SK-N-SH (cell line): ENCODE data around the gene ZNF426. TPM values are rescaled to one million over a fixed set of nuclear protein-coding genes. Genes with fewer than 3 reads are reported as not detected.

Experiments
- CTCF ChIA-PET: fragments of 300-600, 350-600 bp; formaldehyde crosslinking; extraction: SDS; loops from one replicate; lab custom pipeline; 2021; lab: Yijun Ruan, JAX
- POLR2A ChIA-PET: fragments of 350-600 bp; sonication (Branson Sonifier 250); formaldehyde crosslinking; extraction: SDS; loops from one replicate; lab custom pipeline; 2020; ENCODE audit warnings: antibody characterized with exemption, inconsistent platforms; lab: Yijun Ruan, JAX
- DNase-seq: peaks from one replicate; pipeline ENCODE4 v3.0.0; 2012
- H2AFZ ChIP-seq: fragments of 200-600 bp; sonication (generic); 2 replicates; pipeline ENCODE4 v1.8.1; 2016; ENCODE audit warnings: antibody characterized with exemption, mild to moderate bottlenecking, low read depth
- H3F3A ChIP-seq: fragments of 200-600 bp; sonication (generic); replicated peaks from 2 replicates; pipeline ENCODE3; 2016; ENCODE audit warnings: antibody characterized with exemption, mild to moderate bottlenecking; ENCODE audit not compliant: insufficient read depth
- H3K27ac ChIP-seq, 2 experiments: fragments of 200-500 bp in 1 of 2; fragments of 200-600 bp in 1 of 2; sonication (Bioruptor generic) in 1 of 2; sonication (generic), shearing (Covaris generic) in 1 of 2; 2 replicates each; pipeline versions ENCODE4 v1.5.1 to v1.6.1; 2014 to 2016; ENCODE audit warnings: low read depth in 2 of 2, inconsistent platforms in 1 of 2, low read length in 1 of 2, mild to moderate bottlenecking in 1 of 2, mixed read lengths in 1 of 2
- H3K27me3 ChIP-seq: fragments of 200-600 bp; sonication (generic), shearing (Covaris generic); 2 replicates; pipeline ENCODE4 v1.6.1; 2016; ENCODE audit warnings: mixed run types; ENCODE audit not compliant: insufficient read depth
- H3K36me3 ChIP-seq, 2 experiments: fragments of 200-500 bp in 1 of 2; fragments of 200-600 bp in 1 of 2; sonication (Bioruptor generic) in 1 of 2; sonication (generic) in 1 of 2; replicated peaks in 1 of 2; 2 replicates each; pipeline versions ENCODE3 to v1.5.1; 2014 to 2016; ENCODE audit warnings: low read length in 1 of 2, mild to moderate bottlenecking in 1 of 2; ENCODE audit not compliant: insufficient read depth in 2 of 2, control insufficient read depth in 1 of 2
- H3K4me1 ChIP-seq, 2 experiments: fragments of 200-500 bp in 1 of 2; fragments of 200-600 bp in 1 of 2; sonication (Bioruptor generic) in 1 of 2; sonication (generic), shearing (Covaris generic) in 1 of 2; 2 replicates each; pipeline versions ENCODE4 v1.5.1 to v1.6.1; 2014 to 2016; ENCODE audit warnings: low read depth in 1 of 2, low read length in 1 of 2, mixed run types in 1 of 2; ENCODE audit not compliant: insufficient read depth in 2 of 2, control insufficient read depth in 1 of 2
- H3K4me2 ChIP-seq: fragments of 200-600 bp; sonication (generic), shearing (Covaris generic); 2 replicates; pipeline ENCODE4 v1.6.1; 2017; ENCODE audit warnings: mixed run types
- H3K4me3 ChIP-seq, 2 experiments: fragments of 200-500 bp in 1 of 2; fragments of 200-600 bp in 1 of 2; sonication (Bioruptor generic) in 1 of 2; sonication (generic), shearing (Covaris generic) in 1 of 2; 2 replicates each; pipeline versions ENCODE4 v1.5.1 to v1.8.1; 2014 to 2016; ENCODE audit warnings: low read depth in 2 of 2, inconsistent platforms in 1 of 2, low read length in 1 of 2, mild to moderate bottlenecking in 1 of 2, mixed read lengths in 1 of 2, moderate library complexity in 1 of 2
- H3K79me2 ChIP-seq: fragments of 200-600 bp; sonication (generic); 2 replicates; pipeline ENCODE4 v1.8.1; 2017; ENCODE audit warnings: mild to moderate bottlenecking; ENCODE audit not compliant: insufficient read depth
- H3K9ac ChIP-seq: fragments of 200-600 bp; sonication (generic); 2 replicates; pipeline ENCODE4 v1.6.1; 2017; ENCODE audit warnings: mixed run types
- H3K9me2 ChIP-seq: fragments of 200-600 bp; sonication (generic); 2 replicates; pipeline ENCODE4 v1.6.1; 2017; ENCODE audit warnings: mixed run types
- H3K9me3 ChIP-seq: fragments of 200-600 bp; sonication (generic); 2 replicates; pipeline ENCODE4 v1.6.1; 2017; ENCODE audit warnings: mixed run types, mild to moderate bottlenecking, moderate library complexity
- H4K20me1 ChIP-seq: fragments of 200-600 bp; sonication (generic); 2 replicates; pipeline ENCODE4 v1.6.1; 2017; ENCODE audit warnings: mild to moderate bottlenecking, mixed run types; ENCODE audit not compliant: insufficient read depth
- CHD2 ChIP-seq: fragments of 150-350 bp; IDR thresholded peaks from 2 replicates; pipeline ENCODE4 v1.6.1; 2018; ENCODE audit warnings: low read length; ENCODE audit not compliant: partially characterized antibody
- CTCF ChIP-seq: fragments of 200-600 bp; sonication (generic); IDR thresholded peaks from 2 replicates; pipeline ENCODE4 v1.6.1; 2017; ENCODE audit warnings: antibody characterized with exemption, mild to moderate bottlenecking, moderate library complexity
- EP300 ChIP-seq, 2 experiments: IDR thresholded peaks; 2 replicates each; pipeline versions ENCODE4 v1.4.0 to v1.6.1; 2012; ENCODE audit warnings: borderline replicate concordance in 1 of 2, low read depth in 1 of 2, low read length in 1 of 2
- EZH2phosphoT487 ChIP-seq: fragments of 200-600 bp; sonication (generic); IDR thresholded peaks from 2 replicates; pipeline ENCODE4 v1.6.1; 2017; ENCODE audit warnings: low read depth, mixed run types, mild to moderate bottlenecking, antibody characterized with exemption, moderate library complexity, borderline replicate concordance
- FOSL2 ChIP-seq: IDR thresholded peaks from 2 replicates; pipeline ENCODE4 v1.4.0; 2012; ENCODE audit warnings: low read depth, mild to moderate bottlenecking, moderate library complexity, borderline replicate concordance
- FOXM1 ChIP-seq: IDR thresholded peaks from 2 replicates; pipeline ENCODE4 v1.4.0; 2012; ENCODE audit warnings: low read depth, mild to moderate bottlenecking
- IRF3 ChIP-seq: fragments of 150-350 bp; IDR thresholded peaks from 2 replicates; pipeline ENCODE4 v1.6.1; 2016; ENCODE audit warnings: mild to moderate bottlenecking, low read depth, low read length
- MXI1 ChIP-seq: IDR thresholded peaks from 2 replicates; pipeline ENCODE4 v1.6.1; 2012; ENCODE audit warnings: mild to moderate bottlenecking, low read depth, low read length, improper control_type of control experiment
- NFIC ChIP-seq: IDR thresholded peaks from 2 replicates; pipeline ENCODE4 v1.4.0; 2012; ENCODE audit warnings: borderline replicate concordance
- NRF1 ChIP-seq: IDR thresholded peaks from 2 replicates; pipeline ENCODE4 v1.6.1; 2012; ENCODE audit warnings: low read depth, mild to moderate bottlenecking, low read length
- RAD21 ChIP-seq: IDR thresholded peaks from 2 replicates; pipeline ENCODE4 v1.6.1; 2012; ENCODE audit warnings: mild to moderate bottlenecking, low read length
- RCOR1 ChIP-seq: fragments of 150-350 bp; IDR thresholded peaks from 2 replicates; pipeline ENCODE4 v1.6.1; 2017; ENCODE audit warnings: antibody characterized with exemption, low read length
- RFX5 ChIP-seq: IDR thresholded peaks from 2 replicates; pipeline ENCODE4 v1.6.1; 2012; ENCODE audit warnings: mild to moderate bottlenecking, improper control_type of control experiment, low read length
- RXRA ChIP-seq: IDR thresholded peaks from 2 replicates; pipeline ENCODE4 v1.4.0; 2012; ENCODE audit warnings: low read depth, mild to moderate bottlenecking, borderline replicate concordance
- SIN3A ChIP-seq: IDR thresholded peaks from 2 replicates; pipeline ENCODE4 v1.6.1; 2012; ENCODE audit warnings: low read depth, mild to moderate bottlenecking, low read length, moderate library complexity, borderline replicate concordance
- SMC3 ChIP-seq: IDR thresholded peaks from 2 replicates; pipeline ENCODE4 v1.6.1; 2012; ENCODE audit warnings: low read depth, low read length, improper control_type of control experiment
- TAF1 ChIP-seq: IDR thresholded peaks from 2 replicates; pipeline ENCODE4 v1.6.1; 2012; ENCODE audit warnings: low read depth, mild to moderate bottlenecking, low read length, moderate library complexity, borderline replicate concordance
- TCF12 ChIP-seq: IDR thresholded peaks from 2 replicates; pipeline ENCODE4 v1.4.0; 2012
- USF1 ChIP-seq: IDR thresholded peaks from 2 replicates; pipeline ENCODE4 v1.4.0; 2012; ENCODE audit warnings: low read depth, borderline replicate concordance
- USF2 ChIP-seq: fragments of 150-350 bp; IDR thresholded peaks from 2 replicates; pipeline ENCODE4 v1.6.1; 2017; ENCODE audit warnings: antibody characterized with exemption, low read length, low read depth, borderline replicate concordance
- YY1 ChIP-seq: IDR thresholded peaks from 2 replicates; pipeline ENCODE4 v1.4.0; 2012; ENCODE audit warnings: low read depth, mild to moderate bottlenecking
- WGBS: methylation state at CpG from one replicate; pipeline ENCODE4 v1.1.6; 2017; ENCODE audit warnings: low lambda C conversion rate; 5-methylcytosine and 5-hydroxymethylcytosine counted together
- polyA plus RNA-seq, 3 experiments: library from polyadenylated mRNA; depleted of rRNA; stranded (reverse); fragments of >200 nt; gene quantifications; 2 replicates each; pipeline ENCODE4 v1.2.3, GENCODE V29; 2012

The ZNF426 gene
- polyA plus RNA-seq, 1 of the 3 experiments (the other 2 are of a cell fraction): 2.4 TPM

GRCh38 chr19:9487016-9487415 lies 51.4 kb downstream of the ZNF426 start (continued):
- TF ChIP-seq IRF3 (no peak), EP300 (IDR thresholded peaks at IDR 0.05; ENCODE audit: borderline replicate concordance in 1 of 2, low read depth in 1 of 2, low read length in 1 of 2) (no peak), CTCF (no peak), RCOR1 (no peak), RAD21 (no peak), YY1 (no peak), NFIC (no peak), SMC3 (no peak), MXI1 (no peak), NRF1 (no peak)

- Histone ChIP-seq H2AFZ (no peak overlapping the region), H3K27ac (no peak overlapping the region), H4K20me1 (no peaks in the 10 kb centered on the region), H3K4me3 (no peak overlapping the region), H3K9ac (no peak overlapping the region), H3F3A (no peaks in the 10 kb centered on the region), H3K36me3 (no peaks in the 10 kb centered on the region), H3K27me3 (no peaks in the 10 kb centered on the region), H3K9me2 (no peaks in the 10 kb centered on the region), H3K4me2 (no peak overlapping the region), H3K4me1 (no peaks in the 10 kb centered on the region), H3K9me3 (peaks cover 2% of the 10 kb centered on the region; the same call in 1 of the 2 replicates), H3K79me2 (no peaks in the 10 kb centered on the region)
- no peak for TF ChIP-seq SMC3
- TF ChIP-seq RAD21: no peak
- no peak for TF ChIP-seq NFIC
- ChIA-PET POLR2A (no interaction called here), CTCF (no interaction called here)
- DNase-seq: no peak
- WGBS: 17% methylated on average over 2 of the region's 2 CpGs
Measured at GRCh38 chr19:9485140-9485539, 53.3 kb downstream of the ZNF426 start.

- Histone ChIP-seq H3K79me2 (no peaks in the 10 kb centered on the region), H3K9ac (no peak overlapping the region), H3K27ac (no peak overlapping the region), H3K4me1 (no peaks in the 10 kb centered on the region), H3F3A (no peaks in the 10 kb centered on the region), H3K9me3 (0 out of 2 replicates have a peak, but pooled peaks cover 12% of the 10 kb centered on the region), H4K20me1 (no peaks in the 10 kb centered on the region), H3K27me3 (no peaks in the 10 kb centered on the region), H3K4me2 (no peak overlapping the region), H3K4me3 (no peak overlapping the region), H3K9me2 (no peaks in the 10 kb centered on the region), H3K36me3 (no peaks in the 10 kb centered on the region), H2AFZ (no peak overlapping the region)
- CTCF ChIA-PET: no interaction called here
- POLR2A ChIA-PET: no interaction called here
- DNase-seq: no peak
- TF ChIP-seq CHD2 (no peak), RFX5 (no peak), SIN3A (no peak), FOXM1 (no peak), TAF1 (no peak), EZH2phosphoT487 (no peak), USF2 (no peak), USF1 (no peak), EP300 (IDR thresholded peaks at IDR 0.05; ENCODE audit: borderline replicate concordance in 1 of 2, low read depth in 1 of 2, low read length in 1 of 2) (no peak), RXRA (no peak), TCF12 (no peak), FOSL2 (no peak)
Measured at GRCh38 chr19:9474975-9475374, 63.5 kb downstream of the ZNF426 start.
